ENCODE results near the gene DAP. TPM values are rescaled to one million over a fixed set of nuclear protein-coding genes. Genes with fewer than 3 reads are reported as not detected.

Gene DAP
- total RNA-seq, 1 donor from 2014 or later, result 25.8 TPM

DNA sequence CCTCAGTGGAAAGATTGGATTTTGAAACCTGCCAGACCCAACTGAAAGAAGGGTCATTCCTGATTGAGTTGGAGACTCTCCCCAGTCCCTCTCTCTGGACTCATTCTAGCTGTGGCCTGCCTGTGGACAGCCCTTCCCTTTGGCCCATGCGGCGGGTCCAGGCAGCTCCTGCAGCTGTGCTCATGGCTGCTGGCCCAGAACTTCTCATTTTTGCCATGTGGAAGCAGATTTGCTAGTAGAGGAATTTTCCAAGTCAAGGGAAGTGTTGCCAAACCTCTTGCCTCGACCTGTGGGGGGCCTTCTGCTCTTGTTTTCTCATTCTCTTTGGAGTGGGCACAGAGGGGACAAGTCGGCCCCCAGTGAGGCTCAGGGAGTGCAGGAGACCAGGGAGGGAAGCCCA, 108.0 kb downstream of the DAP start:
- TF ChIP-seq, protein P1, sequence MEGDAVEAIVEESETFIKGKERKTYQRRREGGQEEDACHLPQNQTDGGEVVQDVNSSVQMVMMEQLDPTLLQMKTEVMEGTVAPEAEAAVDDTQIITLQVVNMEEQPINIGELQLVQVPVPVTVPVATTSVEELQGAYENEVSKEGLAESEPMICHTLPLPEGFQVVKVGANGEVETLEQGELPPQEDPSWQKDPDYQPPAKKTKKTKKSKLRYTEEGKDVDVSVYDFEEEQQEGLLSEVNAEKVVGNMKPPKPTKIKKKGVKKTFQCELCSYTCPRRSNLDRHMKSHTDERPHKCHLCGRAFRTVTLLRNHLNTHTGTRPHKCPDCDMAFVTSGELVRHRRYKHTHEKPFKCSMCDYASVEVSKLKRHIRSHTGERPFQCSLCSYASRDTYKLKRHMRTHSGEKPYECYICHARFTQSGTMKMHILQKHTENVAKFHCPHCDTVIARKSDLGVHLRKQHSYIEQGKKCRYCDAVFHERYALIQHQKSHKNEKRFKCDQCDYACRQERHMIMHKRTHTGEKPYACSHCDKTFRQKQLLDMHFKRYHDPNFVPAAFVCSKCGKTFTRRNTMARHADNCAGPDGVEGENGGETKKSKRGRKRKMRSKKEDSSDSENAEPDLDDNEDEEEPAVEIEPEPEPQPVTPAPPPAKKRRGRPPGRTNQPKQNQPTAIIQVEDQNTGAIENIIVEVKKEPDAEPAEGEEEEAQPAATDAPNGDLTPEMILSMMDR (conservative IDR thresholded peaks at IDR 0.05; ENCODE audit: low read depth, low read length), result no peak

DNA sequence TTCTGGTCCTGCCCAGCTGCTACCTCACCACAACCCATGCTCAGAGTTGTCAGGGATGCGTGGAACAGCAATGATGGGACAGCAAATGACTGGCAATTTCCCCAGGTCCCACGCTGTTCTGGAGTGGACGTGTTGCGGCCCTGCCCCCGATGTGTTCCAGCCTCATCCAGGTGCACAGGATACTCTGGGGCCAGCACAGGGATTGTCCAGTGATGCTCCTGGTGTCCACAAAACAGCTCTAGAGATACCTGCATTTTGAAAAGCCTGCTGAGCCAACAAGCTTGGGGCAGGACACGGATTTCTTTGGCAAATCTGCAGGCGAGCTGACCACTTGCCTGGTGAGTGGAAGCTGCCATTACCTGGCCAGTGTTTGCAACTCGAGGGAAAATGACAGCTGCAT, 108.4 kb downstream of the DAP start:
- no peak for DNase-seq (ENCODE audit: low read depth)
- TF ChIP-seq, protein P1 (conservative IDR thresholded peaks at IDR 0.05; ENCODE audit: low read depth, low read length), result no peak
- no peak overlapping the region for H3K4me3 ChIP-seq (ENCODE audit: low read depth, low read length)

More for the DNA sequence above, 108.0 kb downstream of the DAP start:
- H3K4me3 ChIP-seq (ENCODE audit: low read depth, low read length), result no peak overlapping the region
- no peak for DNase-seq (ENCODE audit: low read depth)

DNA sequence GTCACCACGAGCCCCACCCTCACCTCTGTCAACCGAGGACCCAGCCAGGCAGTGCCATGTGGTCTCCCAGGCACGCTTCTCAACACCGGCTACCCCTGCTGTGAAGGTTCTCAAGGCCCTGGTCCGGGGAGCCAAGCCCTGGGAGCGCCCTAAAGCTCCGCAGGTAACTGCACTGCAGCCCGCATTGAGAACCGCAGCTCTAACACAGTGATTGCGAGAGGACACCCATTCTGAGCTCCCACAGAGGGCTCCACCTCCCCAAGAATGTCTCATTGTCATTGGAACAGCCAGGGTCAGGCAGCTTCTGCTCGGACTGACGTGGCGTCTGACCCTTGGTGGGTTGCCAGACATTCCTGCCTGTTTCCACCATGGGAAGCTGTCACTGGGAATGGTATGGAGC, 108.9 kb downstream of the DAP start:
- TF ChIP-seq, protein P1 (conservative IDR thresholded peaks at IDR 0.05; ENCODE audit: low read depth, low read length), result no peak
- H3K4me3 ChIP-seq (ENCODE audit: low read depth, low read length), result no peak overlapping the region

DNA sequence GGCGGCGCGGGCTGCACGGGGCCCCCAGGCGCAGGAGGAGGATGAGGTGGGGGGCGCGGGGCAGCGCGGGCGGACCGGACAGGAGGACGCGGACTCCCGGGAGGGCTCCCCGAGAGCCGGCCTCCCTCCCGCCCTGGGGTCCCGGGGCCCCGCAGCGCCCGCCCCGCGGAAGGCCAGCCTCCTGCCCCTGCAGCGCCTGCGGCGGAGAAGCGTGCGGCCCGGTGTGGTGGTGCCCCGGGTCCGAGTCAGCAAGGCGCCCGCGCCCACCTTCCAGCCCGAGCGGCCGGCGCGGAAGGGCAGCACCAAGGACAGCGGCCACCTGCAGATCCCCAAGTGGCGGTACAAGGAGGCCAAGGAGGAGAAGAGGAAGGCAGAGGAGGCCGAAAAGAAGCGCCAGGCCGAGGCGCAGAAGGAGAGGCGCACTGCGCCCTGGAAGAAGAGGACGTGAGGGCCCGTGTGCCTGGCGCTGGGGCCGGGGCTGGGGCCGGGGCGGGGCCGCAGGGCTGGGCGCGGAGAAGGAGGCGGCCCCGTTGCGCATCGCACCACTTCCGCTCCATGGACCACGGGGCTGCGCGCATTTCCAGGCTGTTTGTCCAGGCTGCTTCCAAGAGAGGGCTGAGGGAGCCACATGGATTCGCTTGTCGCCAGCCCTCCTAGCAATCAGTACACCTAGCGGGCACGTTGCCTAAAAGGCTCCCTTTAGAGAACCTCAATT, 111.2 kb downstream of the DAP start:
- H3K4me3 ChIP-seq (ENCODE audit: low read depth, low read length), result no peak overlapping the region
- no peak for DNase-seq (ENCODE audit: low read depth)
- TF ChIP-seq, protein P1 (conservative IDR thresholded peaks at IDR 0.05; ENCODE audit: low read depth, low read length), result no peak

More for the DNA sequence above, 108.9 kb downstream of the DAP start:
- no peak for DNase-seq (ENCODE audit: low read depth)

DNA sequence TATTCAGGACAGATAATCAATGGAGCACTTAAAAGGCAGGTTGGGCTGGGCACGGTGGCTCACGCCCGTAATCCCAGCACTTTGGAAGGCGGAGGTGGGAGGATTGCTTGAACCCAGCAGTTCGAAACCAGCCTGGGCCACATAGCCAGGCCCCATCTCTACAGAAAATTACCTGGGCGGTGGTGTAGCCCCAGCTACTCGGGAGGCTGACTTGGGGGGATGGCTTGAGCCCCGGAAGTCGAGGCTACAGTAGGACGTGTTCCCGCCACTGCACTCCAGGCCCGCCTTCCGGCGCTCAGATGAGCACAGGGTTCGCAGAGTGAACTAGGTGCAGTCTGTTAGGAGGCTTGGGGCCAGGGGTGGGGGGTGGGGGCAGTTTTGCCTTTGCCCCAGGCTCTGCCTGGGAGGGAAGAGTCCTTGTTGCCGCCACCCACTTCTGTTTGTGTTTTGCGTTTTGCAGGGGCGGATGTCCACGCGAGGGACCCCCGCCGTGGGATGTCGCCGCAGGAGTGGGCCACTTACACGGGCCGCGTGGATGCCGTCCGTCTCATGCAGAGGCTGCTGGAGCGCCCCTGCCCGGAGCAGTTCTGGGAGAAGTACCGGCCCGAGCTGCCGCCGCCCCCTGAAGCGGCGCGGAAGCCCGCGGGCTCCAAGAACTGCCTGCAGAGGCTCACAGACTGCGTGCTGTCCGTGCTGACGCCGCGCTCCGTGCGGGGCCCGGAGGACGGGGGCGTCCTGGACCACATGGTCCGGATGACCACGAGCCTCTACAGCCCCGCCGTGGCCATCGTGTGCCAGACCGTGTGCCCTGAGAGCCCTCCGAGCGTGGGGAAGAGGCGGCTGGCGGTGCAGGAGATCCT, 112.0 kb downstream of the DAP start:
- no peak for DNase-seq (ENCODE audit: low read depth)
- TF ChIP-seq, protein P1 (conservative IDR thresholded peaks at IDR 0.05; ENCODE audit: low read depth, low read length), result no peak
- no peak overlapping the region for H3K4me3 ChIP-seq (ENCODE audit: low read depth, low read length)

DNA sequence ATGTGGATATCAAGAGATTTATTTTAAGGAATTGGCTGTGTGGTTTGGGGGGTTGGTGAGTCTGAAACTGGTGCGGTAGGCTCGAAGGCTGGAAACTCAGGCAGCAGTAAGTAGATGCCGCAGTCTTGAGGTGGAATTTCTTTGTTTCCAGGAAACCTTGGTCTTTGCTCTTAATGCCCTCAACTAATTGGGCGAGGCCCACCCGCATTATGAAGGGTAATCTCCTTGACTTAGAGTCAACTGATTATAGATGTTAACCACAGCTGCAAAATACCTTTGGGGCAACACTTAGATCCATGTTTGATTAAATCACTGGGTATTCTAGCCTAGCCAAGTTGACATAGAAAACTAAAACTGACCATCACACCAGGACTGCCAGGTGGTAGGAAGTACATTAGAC, 113.4 kb downstream of the DAP start:
- no peak overlapping the region for H3K4me3 ChIP-seq (ENCODE audit: low read depth, low read length)
- TF ChIP-seq, protein P1 (conservative IDR thresholded peaks at IDR 0.05; ENCODE audit: low read depth, low read length), result no peak
- no peak for DNase-seq (ENCODE audit: low read depth)

All from epithelial cell of proximal tubule (primary cell).